GM12865 (cell line): ENCODE data around the gene RSPO4.
A peak's percentile ranks its signal among the peaks of the same experiment; 100 is the strongest.
"Not testable (repeated sequence)": the region's sequence is repeated elsewhere in the genome, so short reads cannot be mapped to it uniquely, and the experiment has no call there.

Experiments
- DNase-seq: peaks from one replicate; pipeline ENCODE4 v3.0.0; 2010; ENCODE audit warnings: low read depth
- H3K4me3 ChIP-seq: 2 replicates; pipeline ENCODE4 v1.5.1; 2011; ENCODE audit warnings: mild to moderate bottlenecking, low read depth, low read length, control low read depth
- CTCF ChIP-seq: IDR thresholded peaks from 2 replicates; pipeline ENCODE4 v1.5.1; 2011; ENCODE audit warnings: low read length, control low read depth, low read depth, inconsistent platforms; ENCODE audit not compliant: insufficient read depth; ENCODE audit errors: missing control alignments

RSPO4 gene

GRCh38 chr20:1035466-1035865, 33.4 kb upstream of the RSPO4 start:
- TF ChIP-seq CTCF, result no peak
- no peak for DNase-seq
- H3K4me3 ChIP-seq, result no peak overlapping the region

DNA sequence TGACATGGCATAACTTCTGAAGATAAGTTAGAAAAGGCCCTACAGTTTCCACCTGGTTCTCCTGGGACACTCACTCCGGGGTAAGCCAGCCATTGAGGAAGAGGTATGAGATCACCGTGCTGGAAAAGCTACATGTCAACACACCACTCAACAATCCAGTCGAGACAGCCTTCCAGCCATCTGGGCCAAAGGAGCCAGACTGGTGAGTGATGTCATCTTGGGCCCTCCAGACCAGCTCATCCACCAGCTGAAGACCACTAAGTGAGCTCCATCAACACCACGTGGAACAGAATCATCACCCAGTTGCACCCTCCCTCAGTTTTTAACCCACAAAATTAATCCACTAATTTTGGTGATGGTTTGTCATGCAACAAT, 32.3 kb upstream of the RSPO4 start:
- no peak overlapping the region for H3K4me3 ChIP-seq
- no peak for TF ChIP-seq CTCF
- DNase-seq, result no peak

- no peak for TF ChIP-seq CTCF
- no peak overlapping the region for H3K4me3 ChIP-seq
- peak; percentile 23 for DNase-seq
Measured at GRCh38 chr20:1033751-1034414, 31.8 kb upstream of the RSPO4 start.

DNA sequence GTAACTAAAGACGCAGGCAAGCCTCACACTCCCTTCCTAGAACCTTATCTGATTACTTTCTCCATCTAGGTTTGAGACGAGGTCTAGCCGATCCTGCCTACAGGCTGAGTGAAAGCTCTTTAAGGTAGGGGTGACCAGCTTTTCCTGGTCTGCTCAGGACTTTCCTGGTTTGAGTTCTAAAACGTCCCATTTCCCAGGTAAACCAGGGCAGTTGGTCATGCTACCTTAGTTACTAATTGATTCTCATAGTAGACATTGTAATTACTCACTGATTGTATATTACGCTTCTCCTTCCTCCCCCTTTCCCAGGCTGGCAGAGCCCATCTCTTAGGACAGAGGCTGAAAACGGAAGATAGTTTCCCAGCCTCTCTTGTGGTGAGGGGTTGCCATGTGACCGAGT, 27.9 kb upstream of the RSPO4 start:
- TF ChIP-seq CTCF, result no peak
- H3K4me3 ChIP-seq, result no peak overlapping the region
- no peak for DNase-seq

GRCh38 chr20:1026214-1026613, 24.1 kb upstream of the RSPO4 start:
- not testable (repeated sequence) for H3K4me3 ChIP-seq, DNase-seq

GRCh38 chr20:1022871-1023270, 20.8 kb upstream of the RSPO4 start:
- TF ChIP-seq CTCF, result no peak
- DNase-seq, result no peak
- H3K4me3 ChIP-seq, result no peak overlapping the region

DNA sequence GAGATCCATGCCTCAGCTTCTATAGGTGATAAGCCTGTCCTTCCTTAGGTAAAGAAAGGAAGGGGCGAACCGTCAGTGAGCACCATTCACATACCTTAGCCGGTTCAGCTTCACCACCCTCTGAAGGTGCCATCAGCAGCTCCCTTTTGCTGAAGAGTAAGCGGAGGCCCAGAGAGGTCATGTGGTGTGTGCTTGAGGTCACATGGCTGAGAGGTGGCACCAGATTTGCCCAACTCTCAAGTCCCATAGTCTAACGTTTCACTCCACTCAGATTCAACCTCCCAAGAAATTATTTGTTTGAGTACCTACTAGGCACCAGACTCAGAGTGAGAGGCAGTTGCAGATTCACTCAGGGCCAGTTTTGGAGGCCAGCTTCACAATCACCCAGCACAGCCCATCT, 18.5 kb upstream of the RSPO4 start:
- no peak overlapping the region for H3K4me3 ChIP-seq
- no peak for DNase-seq
- no peak for TF ChIP-seq CTCF
